ENCODE data around the gene GALNTL6.
A peak's percentile ranks its signal among the peaks of the same experiment; 100 is the strongest.

The GALNTL6 gene

GRCh38 chr4:172989984-172990820 is 1177.0 kb downstream of the GALNTL6 start:
- DNase-seq (ENCODE audit: low spot score) = no peak

- no peak for DNase-seq (ENCODE audit: low spot score)
Measured at GRCh38 chr4:172992648-172993378, 1179.6 kb downstream of the GALNTL6 start.

- no peak for DNase-seq (ENCODE audit: low spot score)
Measured at GRCh38 chr4:172995161-172995560, 1182.0 kb downstream of the GALNTL6 start.

GRCh38 chr4:172995704-172996103 is 1182.5 kb downstream of the GALNTL6 start:
- no peak for DNase-seq (ENCODE audit: low spot score)

GRCh38 chr4:172996571-172997216 is 1183.5 kb downstream of the GALNTL6 start:
- DNase-seq (ENCODE audit: low spot score) = no peak

- DNase-seq (ENCODE audit: low spot score) = no peak
Measured at GRCh38 chr4:172997217-172997609, 1184.0 kb downstream of the GALNTL6 start.

GRCh38 chr4:172997856-172998255 is 1184.7 kb downstream of the GALNTL6 start:
- no peak for DNase-seq (ENCODE audit: low spot score)

- DNase-seq (ENCODE audit: low spot score) = no peak
Measured at GRCh38 chr4:172998527-172999469, 1185.6 kb downstream of the GALNTL6 start.

GRCh38 chr4:173001571-173001970 is 1188.4 kb downstream of the GALNTL6 start:
- DNase-seq (ENCODE audit: low spot score) = no peak

GRCh38 chr4:173002830-173003561 is 1189.8 kb downstream of the GALNTL6 start:
- no peak for DNase-seq (ENCODE audit: low spot score)

- DNase-seq (ENCODE audit: low spot score) = no peak
Measured at GRCh38 chr4:173005912-173006633, 1192.9 kb downstream of the GALNTL6 start.

GRCh38 chr4:173008436-173008835 is 1195.2 kb downstream of the GALNTL6 start:
- no peak for DNase-seq (ENCODE audit: low spot score)

- no peak for DNase-seq (ENCODE audit: low spot score)
Measured at GRCh38 chr4:173009129-173009823, 1196.1 kb downstream of the GALNTL6 start.

- no peak for DNase-seq (ENCODE audit: low spot score)
Measured at GRCh38 chr4:173012608-173013007, 1199.4 kb downstream of the GALNTL6 start.

GRCh38 chr4:173013232-173013930 is 1200.2 kb downstream of the GALNTL6 start:
- DNase-seq (ENCODE audit: low spot score) = peak; percentile 16

- DNase-seq (ENCODE audit: low spot score) = no peak
Measured at GRCh38 chr4:173014113-173014558, 1200.9 kb downstream of the GALNTL6 start.

GRCh38 chr4:173014836-173015235 is 1201.6 kb downstream of the GALNTL6 start:
- no peak for DNase-seq (ENCODE audit: low spot score)

GRCh38 chr4:173017802-173018201 is 1204.6 kb downstream of the GALNTL6 start:
- no peak for DNase-seq (ENCODE audit: low spot score)

GRCh38 chr4:173018446-173018845 is 1205.2 kb downstream of the GALNTL6 start:
- DNase-seq (ENCODE audit: low spot score) = no peak
